SK-N-MC (cell line): ENCODE results near the gene POMGNT2.
"Not testable (repeated sequence)": the region's sequence is repeated elsewhere in the genome, so short reads cannot be mapped to it uniquely, and the experiment has no call there.

Experiments
- DNase-seq: peaks from one replicate; pipeline ENCODE4 v3.0.0-alpha.2; 2011; ENCODE audit warnings: low read depth, low spot score
- H3K27ac ChIP-seq: fragments of 200-600 bp; sonication (generic); 2 replicates; pipeline ENCODE4 v1.5.1; 2016; ENCODE audit warnings: mixed run types
- H3K36me3 ChIP-seq: fragments of 200-600 bp; sonication (generic); 2 replicates; pipeline ENCODE4 v1.6.1; 2017; ENCODE audit warnings: antibody characterized with exemption, low read length, mixed read lengths; ENCODE audit not compliant: insufficient read depth
- H3K4me3 ChIP-seq: fragments of 200-600 bp; sonication (generic); 2 replicates; pipeline ENCODE4 v1.5.1; 2016
- H3K9ac ChIP-seq: fragments of 200-600 bp; sonication (generic); 2 replicates; pipeline ENCODE4 v1.8.0; 2017; ENCODE audit warnings: mixed run types, mixed read lengths; ENCODE audit not compliant: insufficient read length
- H3K9me3 ChIP-seq: fragments of 200-600 bp; sonication (generic); 2 replicates; pipeline ENCODE4 v1.6.1; 2017; ENCODE audit warnings: low read depth, mild to moderate bottlenecking, antibody characterized with exemption, low read length, moderate library complexity, mixed read lengths
- EZH2 ChIP-seq: fragments of 200-600 bp; sonication (generic); IDR thresholded peaks from one replicate; pipeline ENCODE4 v1.6.1; 2017; ENCODE audit warnings: antibody characterized with exemption
- FOXP2 ChIP-seq: optimal IDR thresholded peaks from 2 replicates; pipeline ENCODE3; 2011; ENCODE audit warnings: mild to moderate bottlenecking, moderate library complexity; ENCODE audit not compliant: insufficient read depth; ENCODE audit errors: extremely low read length, control extremely low read depth
- POLR2AphosphoS5 ChIP-seq: IDR thresholded peaks from 2 replicates; pipeline ENCODE4 v1.6.1; 2012; ENCODE audit warnings: mild to moderate bottlenecking, low read depth, low read length, borderline replicate concordance

Gene POMGNT2

DNA sequence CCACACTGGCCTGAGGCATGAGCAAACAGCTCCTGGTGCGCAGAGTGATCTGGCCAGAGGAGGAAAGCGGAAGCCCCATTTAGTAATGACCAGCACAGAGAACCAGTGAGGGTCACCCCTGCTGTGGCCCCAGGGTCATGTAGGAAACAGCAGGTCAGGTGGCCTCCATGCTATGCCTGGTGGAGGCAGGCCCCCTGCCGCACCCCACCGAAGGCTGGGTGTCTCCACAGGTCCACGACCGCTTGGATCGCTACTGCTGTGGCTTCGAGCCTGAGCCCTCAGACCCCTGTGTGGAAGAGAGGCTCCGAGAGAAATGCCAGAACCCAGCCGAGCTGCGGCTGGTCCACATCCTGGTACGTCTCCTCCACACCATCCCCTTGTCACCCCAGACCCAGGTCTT lies 52.6 kb downstream of the POMGNT2 start:
- Histone ChIP-seq H3K4me3 (no peak overlapping the region), H3K36me3 (no peaks in the 10 kb centered on the region), H3K27ac (no peak overlapping the region), H3K9ac (no peak overlapping the region), H3K9me3 (no peaks in the 10 kb centered on the region)
- DNase-seq, result no peak
- no peak for TF ChIP-seq POLR2AphosphoS5
- TF ChIP-seq FOXP2, result no peak
- no peak for TF ChIP-seq EZH2

GRCh38 chr3:43048470-43048869 lies 57.4 kb downstream of the POMGNT2 start:
- Histone ChIP-seq H3K9me3 (no peaks in the 10 kb centered on the region), H3K4me3 (no peak overlapping the region), H3K9ac (no peak overlapping the region), H3K27ac (no peak overlapping the region), H3K36me3 (no peaks in the 10 kb centered on the region)
- TF ChIP-seq POLR2AphosphoS5, result no peak
- TF ChIP-seq EZH2, result no peak
- TF ChIP-seq FOXP2, result no peak
- no peak for DNase-seq

GRCh38 chr3:43046583-43046982 lies 59.3 kb downstream of the POMGNT2 start:
- no peak for TF ChIP-seq POLR2AphosphoS5
- Histone ChIP-seq H3K4me3 (no peak overlapping the region), H3K9ac (no peak overlapping the region), H3K9me3 (no peaks in the 10 kb centered on the region), H3K27ac (no peak overlapping the region), H3K36me3 (no peaks in the 10 kb centered on the region)
- no peak for DNase-seq

GRCh38 chr3:43045079-43045478 lies 60.8 kb downstream of the POMGNT2 start:
- not testable (repeated sequence) for H3K4me3 ChIP-seq, H3K36me3 ChIP-seq, DNase-seq, H3K9me3 ChIP-seq, H3K27ac ChIP-seq, H3K9ac ChIP-seq

GRCh38 chr3:43043793-43044192 lies 62.1 kb downstream of the POMGNT2 start:
- no peaks in the 10 kb centered on the region for H3K9me3 ChIP-seq

GRCh38 chr3:43043071-43043766 lies 62.7 kb downstream of the POMGNT2 start:
- TF ChIP-seq POLR2AphosphoS5, result no peak
- no peak for TF ChIP-seq FOXP2
- no peak for TF ChIP-seq EZH2
- no peak overlapping the region for H3K4me3 ChIP-seq
- H3K27ac ChIP-seq, result no peak overlapping the region
- no peak overlapping the region for H3K9ac ChIP-seq
- no peak for DNase-seq
- no peaks in the 10 kb centered on the region for H3K9me3 ChIP-seq
- no peaks in the 10 kb centered on the region for H3K36me3 ChIP-seq

More at GRCh38 chr3:43043793-43044192, 62.1 kb downstream of the POMGNT2 start:
- Histone ChIP-seq H3K36me3 (no peaks in the 10 kb centered on the region), H3K4me3 (no peak overlapping the region), H3K9ac (no peak overlapping the region), H3K27ac (no peak overlapping the region)
- TF ChIP-seq EZH2, result no peak
- no peak for TF ChIP-seq POLR2AphosphoS5
- no peak for TF ChIP-seq FOXP2
- no peak for DNase-seq

- no peaks in the 10 kb centered on the region for H3K9me3 ChIP-seq
These were observed 64.4 kb downstream of the POMGNT2 start for GRCh38 chr3:43041517-43041916.

GRCh38 chr3:43038010-43038409 lies 67.9 kb downstream of the POMGNT2 start:
- no peak overlapping the region for H3K9ac ChIP-seq
- no peak overlapping the region for H3K27ac ChIP-seq
- H3K36me3 ChIP-seq, result no peaks in the 10 kb centered on the region
- no peak overlapping the region for H3K4me3 ChIP-seq
- no peak for DNase-seq
- TF ChIP-seq FOXP2 (no peak), EZH2 (no peak), POLR2AphosphoS5 (no peak)
- H3K9me3 ChIP-seq, result no peaks in the 10 kb centered on the region

More at GRCh38 chr3:43041517-43041916, 64.4 kb downstream of the POMGNT2 start:
- no peak for DNase-seq
- no peak for TF ChIP-seq POLR2AphosphoS5
- TF ChIP-seq EZH2, result no peak
- TF ChIP-seq FOXP2, result no peak
- H3K4me3 ChIP-seq, result no peak overlapping the region
- H3K9ac ChIP-seq, result no peak overlapping the region
- H3K27ac ChIP-seq, result no peak overlapping the region
- H3K36me3 ChIP-seq, result no peaks in the 10 kb centered on the region
